ENCODE results near the gene SPINK14.

SPINK14 gene

GRCh38 chr5:148168246-148168645 is at the start of gene SPINK14:
SPINK14 (plus strand) TSS chr5:148168546; CDS start chr5:148169733, 1,187 bp downstream.
- FAIRE-seq, result no peak

GRCh38 chr5:148120317-148120716 is 48.0 kb upstream of the SPINK14 start:
- FAIRE-seq, result no peak

- FAIRE-seq, result no peak
Observed at GRCh38 chr5:148125641-148126040, 42.7 kb upstream of the SPINK14 start.

- no peak for FAIRE-seq
Observed at GRCh38 chr5:148135091-148136048, 33.0 kb upstream of the SPINK14 start.

- FAIRE-seq, result no peak
Observed at GRCh38 chr5:148140846-148141245, 27.5 kb upstream of the SPINK14 start.

GRCh38 chr5:148141645-148142044 is 26.7 kb upstream of the SPINK14 start:
- FAIRE-seq, result no peak

GRCh38 chr5:148145916-148146315 is 22.4 kb upstream of the SPINK14 start:
- FAIRE-seq, result no peak

GRCh38 chr5:148146487-148146886 is 21.9 kb upstream of the SPINK14 start:
- FAIRE-seq, result no peak

- no peak for FAIRE-seq
Observed at GRCh38 chr5:148147415-148147814, 20.9 kb upstream of the SPINK14 start.

- FAIRE-seq, result no peak
Observed at GRCh38 chr5:148151872-148152271, 16.5 kb upstream of the SPINK14 start.

GRCh38 chr5:148152781-148153180 is 15.6 kb upstream of the SPINK14 start:
- FAIRE-seq, result no peak

GRCh38 chr5:148156609-148157008 is 11.7 kb upstream of the SPINK14 start:
- FAIRE-seq, result no peak

- no peak for FAIRE-seq
Observed at GRCh38 chr5:148162038-148162437, 6.3 kb upstream of the SPINK14 start.

- FAIRE-seq, result no peak
Observed at GRCh38 chr5:148163345-148163744, 5.0 kb upstream of the SPINK14 start.

- no peak for FAIRE-seq
Observed at GRCh38 chr5:148166550-148167283, 1.6 kb upstream of the SPINK14 start.

- FAIRE-seq, result no peak
Observed at GRCh38 chr5:148172377-148172776, 4.0 kb downstream of the SPINK14 start.

GRCh38 chr5:148176480-148176879 is 8.1 kb downstream of the SPINK14 start:
- no peak for FAIRE-seq

- FAIRE-seq, result no peak
Observed at GRCh38 chr5:148177207-148177606, 8.9 kb downstream of the SPINK14 start.

GRCh38 chr5:148179234-148179824 is 11.0 kb downstream of the SPINK14 start:
- FAIRE-seq, result peak; percentile 73

GRCh38 chr5:148186248-148187003 is 18.1 kb downstream of the SPINK14 start:
- FAIRE-seq, result no peak

- no peak for FAIRE-seq
Observed at GRCh38 chr5:148191010-148191409, 22.7 kb downstream of the SPINK14 start.

- FAIRE-seq, result no peak
Observed at GRCh38 chr5:148193202-148193601, 24.9 kb downstream of the SPINK14 start.

GRCh38 chr5:148201151-148201550 is 32.8 kb downstream of the SPINK14 start:
- FAIRE-seq, result no peak
